Gastrocnemius medialis (tissue), 4 donors: ENCODE results near the gene MYPOP. TPM values are rescaled to one million over a fixed set of nuclear protein-coding genes. Genes with fewer than 3 reads are reported as not detected.

Source experiments
- ATAC-seq, 2 donors: fragments of 150-250 bp; one replicate each; pipeline ENCODE4 v1.9.1; 2016
- DNase-seq, 2 donors: peaks; one replicate each; pipeline ENCODE4 v3.0.0-alpha.2; 2019
- H3K27ac ChIP-seq, 4 donors: fragments of 200-600 bp; sonication (generic); 1 replicate in 1 of 4; 2 replicates in 3 of 4; pipeline ENCODE4 v1.5.1; 2016 to 2018; ENCODE audit warnings: mild to moderate bottlenecking in 2 of 4, moderate library complexity in 1 of 4
- H3K27me3 ChIP-seq, 3 donors: fragments of 200-600 bp; sonication (generic) in 2 of 3; 1 replicate in 1 of 3; 2 replicates in 2 of 3; pipeline versions ENCODE4 v1.5.1 to v1.6.0; 2016 to 2019; ENCODE audit warnings: mild to moderate bottlenecking in 1 of 3, moderate library complexity in 1 of 3
- H3K36me3 ChIP-seq, 2 donors: fragments of 200-600 bp; sonication (generic) in 1 of 2; one replicate each; pipeline ENCODE4 v1.5.1; 2017 to 2018
- H3K4me1 ChIP-seq, 2 donors: fragments of 200-600 bp; sonication (generic) in 1 of 2; one replicate each; pipeline ENCODE4 v1.5.1; 2016 to 2017; ENCODE audit warnings: mild to moderate bottlenecking in 2 of 2
- H3K4me3 ChIP-seq, 4 donors: fragments of 200-600 bp; sonication (generic) in 3 of 4; 1 replicate in 1 of 4; 2 replicates in 3 of 4; pipeline ENCODE4 v1.5.1; 2016 to 2019; ENCODE audit warnings: mild to moderate bottlenecking in 2 of 4
- H3K9me3 ChIP-seq, 3 donors: fragments of 200-600 bp; sonication (generic) in 2 of 3; 1 replicate in 1 of 3; 2 replicates in 2 of 3; pipeline ENCODE4 v1.5.1; 2016 to 2019
- POLR2A ChIP-seq, 2 donors: fragments of 450-650 bp; IDR thresholded peaks; one replicate each; pipeline ENCODE4 v1.6.1; 2017; ENCODE audit warnings: antibody characterized with exemption in 2 of 2, mild to moderate bottlenecking in 2 of 2, moderate library complexity in 2 of 2
- in situ Hi-C, 4 donors: fragments of 200-750 bp; cut with MboI; loops; one replicate each; pipeline versions ENCODE4 v1.15.0 to v1.8.0; 2017; ENCODE audit warnings: low sequenced_read_pairs in 4 of 4
- intact Hi-C: fragments of 100-400 bp; cut with DNase I; formaldehyde crosslinking; loops from one replicate; pipeline ENCODE4 v1.15.1; 2023; ENCODE audit warnings: low total_unique reads
- total RNA-seq, 4 donors: library from RNA; depleted of rRNA; stranded (reverse); fragments of >200 nt; gene quantifications; one replicate each; pipeline versions ENCODE4 v1.1.0 to v1.2.3, GENCODE V29; 2016
- TF ChIP-seq, protein P1 (sequence below), 5 experiments: fragments of 450-650 bp in 3 of 5; fragments of 200-600 bp in 2 of 5; sonication (generic) in 2 of 5; IDR thresholded peaks in 4 of 5; conservative IDR thresholded peaks in 1 of 5; 1 replicate in 4 of 5; 2 replicates in 1 of 5; pipeline ENCODE4 v1.5.1; 2016 to 2019; ENCODE audit warnings: antibody characterized with exemption in 5 of 5, mild to moderate bottlenecking in 3 of 5, moderate library complexity in 3 of 5

The MYPOP gene
- total RNA-seq, 4 donors from 2014 or later = 5.9 to 12.4 (median 6.3) TPM

DNA sequence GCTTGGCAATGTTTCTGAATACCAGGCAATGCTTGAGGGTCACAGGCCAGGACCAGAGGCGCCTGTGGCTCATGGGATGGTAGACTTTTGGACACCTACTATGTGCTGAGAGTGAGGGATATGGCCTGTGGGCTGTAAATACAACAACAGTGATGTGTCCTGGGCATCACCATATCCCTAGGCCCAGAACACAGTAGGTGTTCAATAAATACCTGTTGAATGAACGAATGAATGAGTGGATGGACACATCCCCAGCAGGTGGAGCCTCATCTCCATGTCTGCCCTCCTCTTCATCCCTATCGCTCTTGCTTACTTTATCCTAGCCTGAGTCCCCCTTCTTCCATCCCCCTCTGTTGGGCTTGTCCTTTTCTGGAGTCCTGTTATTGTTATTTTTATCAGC, 28.6 kb upstream of the MYPOP start:
- DNase-seq = no peak

DNA sequence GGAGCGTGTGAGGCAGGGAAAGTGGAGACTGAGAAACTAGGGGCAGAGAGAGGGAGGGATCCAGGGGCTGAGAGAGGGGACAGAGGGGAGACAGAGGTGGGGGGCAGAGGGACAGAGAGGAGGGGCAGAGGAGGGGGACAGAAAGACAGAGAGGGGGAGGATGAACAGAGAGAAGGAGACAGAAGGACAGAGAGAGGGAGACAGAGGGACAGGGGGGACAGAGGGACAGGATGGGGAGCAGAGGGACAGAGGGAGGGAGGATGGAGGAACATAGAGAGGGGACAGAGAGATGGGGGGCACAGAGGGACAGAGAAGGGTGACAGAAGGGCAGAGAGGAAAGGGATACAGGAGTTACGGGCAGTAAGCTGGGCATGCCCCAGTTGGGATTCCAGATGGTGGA, 26.8 kb upstream of the MYPOP start:
- Histone ChIP-seq H3K27me3 (peaks cover 5 to 9% (median 5%) of the 10 kb centered on the region in 3 donors), H3K36me3 (no peaks in the 10 kb centered on the region), H3K9me3 (no peaks in the 10 kb centered on the region), H3K4me3 (no peak overlapping the region), H3K27ac (no peak overlapping the region), H3K4me1 (peaks cover 0 to 7% of the 10 kb centered on the region in 2 donors)
- DNase-seq = no peak
- in situ Hi-C loops (no loop called here), intact Hi-C loops (loop anchor here (5.0 kb wide), 1 partner anchor 88 kb away; no protein-coding TSS in a partner anchor)
- no peak for TF ChIP-seq POLR2A (IDR thresholded peaks at IDR 0.05)
- TF ChIP-seq, protein P1, sequence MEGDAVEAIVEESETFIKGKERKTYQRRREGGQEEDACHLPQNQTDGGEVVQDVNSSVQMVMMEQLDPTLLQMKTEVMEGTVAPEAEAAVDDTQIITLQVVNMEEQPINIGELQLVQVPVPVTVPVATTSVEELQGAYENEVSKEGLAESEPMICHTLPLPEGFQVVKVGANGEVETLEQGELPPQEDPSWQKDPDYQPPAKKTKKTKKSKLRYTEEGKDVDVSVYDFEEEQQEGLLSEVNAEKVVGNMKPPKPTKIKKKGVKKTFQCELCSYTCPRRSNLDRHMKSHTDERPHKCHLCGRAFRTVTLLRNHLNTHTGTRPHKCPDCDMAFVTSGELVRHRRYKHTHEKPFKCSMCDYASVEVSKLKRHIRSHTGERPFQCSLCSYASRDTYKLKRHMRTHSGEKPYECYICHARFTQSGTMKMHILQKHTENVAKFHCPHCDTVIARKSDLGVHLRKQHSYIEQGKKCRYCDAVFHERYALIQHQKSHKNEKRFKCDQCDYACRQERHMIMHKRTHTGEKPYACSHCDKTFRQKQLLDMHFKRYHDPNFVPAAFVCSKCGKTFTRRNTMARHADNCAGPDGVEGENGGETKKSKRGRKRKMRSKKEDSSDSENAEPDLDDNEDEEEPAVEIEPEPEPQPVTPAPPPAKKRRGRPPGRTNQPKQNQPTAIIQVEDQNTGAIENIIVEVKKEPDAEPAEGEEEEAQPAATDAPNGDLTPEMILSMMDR (IDR thresholded peaks at IDR 0.05 in 4 of 5, conservative IDR thresholded peaks at IDR 0.05 in 1 of 5) = no peak
- ATAC-seq = no peak

More for the DNA sequence above, 28.6 kb upstream of the MYPOP start:
- Histone ChIP-seq H3K9me3 (no peaks in the 10 kb centered on the region), H3K4me1 (peaks cover 0 to 7% of the 10 kb centered on the region in 2 donors), H3K27me3 (peaks cover 17 to 26% (median 17%) of the 10 kb centered on the region in 3 donors), H3K27ac (no peak overlapping the region), H3K36me3 (no peaks in the 10 kb centered on the region), H3K4me3 (no peak overlapping the region)
- TF ChIP-seq, protein P1 (IDR thresholded peaks at IDR 0.05 in 4 of 5, conservative IDR thresholded peaks at IDR 0.05 in 1 of 5) = peak in 2 of 5 experiments; percentile 12
- TF ChIP-seq POLR2A (IDR thresholded peaks at IDR 0.05) = no peak
- intact Hi-C loops = no loop called here
- no peak for ATAC-seq
- in situ Hi-C loops = no loop called here

DNA sequence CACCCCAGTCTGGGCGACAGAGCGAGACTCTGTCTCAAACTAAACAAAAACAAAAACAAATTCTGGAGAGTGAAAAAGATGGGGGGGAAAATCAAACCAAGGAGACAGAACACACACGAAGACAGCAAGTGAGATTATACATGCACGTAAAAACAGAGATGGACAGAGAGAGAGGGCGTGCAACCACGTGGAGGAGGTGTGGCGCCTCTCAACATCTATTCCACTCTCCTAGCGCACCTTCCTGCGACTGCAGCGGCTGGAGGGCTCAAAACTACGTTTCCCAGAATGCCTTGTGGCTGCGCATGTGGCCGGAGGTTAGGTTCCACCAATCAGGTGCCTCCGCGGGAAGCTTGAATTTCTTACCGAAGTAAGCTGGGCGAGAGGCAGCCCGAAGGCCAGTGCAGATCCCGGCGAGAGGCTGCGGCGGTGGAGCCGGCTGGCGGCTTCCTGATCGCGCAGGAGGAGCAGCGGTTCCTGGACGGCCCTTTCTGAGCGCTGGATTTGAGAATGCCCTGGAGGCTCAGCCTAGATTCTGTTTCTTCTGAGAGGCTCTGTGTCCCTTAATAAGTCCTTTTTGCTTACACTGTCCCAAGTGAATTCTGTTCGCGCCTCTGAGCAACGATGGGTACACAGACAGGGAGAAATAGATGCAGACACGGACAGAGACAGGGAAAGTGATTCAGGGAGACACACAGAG, 25.3 kb upstream of the MYPOP start:
- Histone ChIP-seq H3K4me3 (peak overlapping the region in 2 of 4 donors; percentile 0 to 15), H3K36me3 (no peaks in the 10 kb centered on the region), H3K27ac (no peak overlapping the region), H3K27me3 (no peaks in the 10 kb centered on the region), H3K9me3 (no peaks in the 10 kb centered on the region), H3K4me1 (peaks cover 0 to 7% of the 10 kb centered on the region in 2 donors)
- intact Hi-C loops (loop anchor here (1.0 to 5.0 kb wide), 3 partner anchors 25 to 90 kb away; partner anchors contain the start of genes CCDC61 and MYPOP), in situ Hi-C loops (no loop called here)
- TF ChIP-seq, protein P1 (IDR thresholded peaks at IDR 0.05 in 4 of 5, conservative IDR thresholded peaks at IDR 0.05 in 1 of 5) = peak in 1 of 5 experiments; percentile 9
- no peak for TF ChIP-seq POLR2A (IDR thresholded peaks at IDR 0.05)
- peak; percentile 84 to 85 for DNase-seq
- peak; percentile 87 to 99 for ATAC-seq

DNA sequence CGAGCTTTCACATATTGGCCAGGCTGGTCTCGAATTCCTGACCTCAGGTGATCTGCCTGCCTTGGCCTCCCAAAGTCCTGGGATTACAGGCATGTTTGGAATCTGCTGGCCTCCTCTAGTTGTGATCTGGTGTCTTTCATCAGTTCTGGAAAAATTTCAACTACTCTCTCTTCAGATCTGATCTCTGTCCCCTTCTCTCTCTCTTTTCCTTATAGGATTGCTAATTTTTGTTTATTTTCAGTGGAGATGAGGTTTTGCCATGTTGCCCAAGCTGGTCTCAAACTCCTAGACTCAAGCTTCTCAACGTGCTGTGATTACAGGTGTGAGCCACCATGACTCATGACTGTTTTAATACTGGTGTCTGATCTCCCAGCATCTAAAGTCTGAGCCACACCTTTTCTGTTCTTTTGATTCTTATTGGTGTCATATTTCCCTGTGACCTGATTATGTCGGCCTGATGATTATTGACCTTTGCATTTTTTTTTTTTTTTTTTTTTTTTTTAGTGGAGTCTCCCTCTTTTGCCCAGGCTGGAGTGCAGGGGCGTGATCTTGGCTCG, 22.6 kb upstream of the MYPOP start:
- H3K27ac ChIP-seq = no peak overlapping the region
- no peak for TF ChIP-seq POLR2A (IDR thresholded peaks at IDR 0.05)
- ATAC-seq = no peak
- intact Hi-C loops (loop anchor here (5.0 kb wide), 1 partner anchor 92 kb away; no protein-coding TSS in a partner anchor), in situ Hi-C loops (no loop called here)
- H3K36me3 ChIP-seq = no peaks in the 10 kb centered on the region
- no peaks in the 10 kb centered on the region for H3K9me3 ChIP-seq
- peaks cover 0 to 7% of the 10 kb centered on the region in 2 donors for H3K4me1 ChIP-seq
- no peak overlapping the region for H3K4me3 ChIP-seq
- no peaks in the 10 kb centered on the region for H3K27me3 ChIP-seq
- no peak for DNase-seq

DNA sequence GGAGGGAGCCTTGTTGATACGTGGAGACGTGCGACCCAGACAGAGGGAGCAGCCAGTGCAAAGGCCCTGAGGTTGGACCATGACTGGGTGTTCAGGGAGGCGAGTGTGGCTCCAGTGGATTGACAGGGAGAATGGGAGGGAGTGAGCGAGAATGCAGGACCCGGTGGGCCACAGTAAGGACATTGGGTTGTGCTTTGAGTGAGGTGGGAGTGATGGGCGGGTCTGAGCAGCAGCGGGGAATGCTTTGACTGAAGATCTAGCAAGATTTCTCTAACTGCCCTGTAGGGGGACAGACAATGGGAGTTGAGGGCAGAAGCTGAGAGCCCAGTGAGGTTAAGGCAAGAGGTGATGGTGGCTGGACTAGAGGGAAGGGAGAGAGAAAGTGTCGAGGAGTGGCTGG, 19.9 kb upstream of the MYPOP start:
- Histone ChIP-seq H3K4me3 (no peak overlapping the region), H3K36me3 (no peaks in the 10 kb centered on the region), H3K4me1 (no peaks in the 10 kb centered on the region), H3K27me3 (peaks cover 0 to 5% (median 4%) of the 10 kb centered on the region in 3 donors), H3K27ac (no peak overlapping the region), H3K9me3 (no peaks in the 10 kb centered on the region)
- no peak for TF ChIP-seq POLR2A (IDR thresholded peaks at IDR 0.05)
- TF ChIP-seq, protein P1 (IDR thresholded peaks at IDR 0.05 in 4 of 5, conservative IDR thresholded peaks at IDR 0.05 in 1 of 5) = no peak
- in situ Hi-C loops = no loop called here
- intact Hi-C loops = no loop called here
- DNase-seq (no peak), ATAC-seq (no peak)
